CD4-positive, alpha-beta T cell (primary cell): ENCODE data around the gene LIPG. TPM values are rescaled to one million over a fixed set of nuclear protein-coding genes. Genes with fewer than 3 reads are reported as not detected.

ENCODE experiments used
- ATAC-seq: fragments of 200-7000 bp; cut with Tn5 transposase; one replicate; pipeline ENCODE4 v1.10.0; 2022; ENCODE audit warnings: mild to moderate bottlenecking; ENCODE audit not compliant: poor library complexity
- CTCF ChIA-PET: fragments of 350-600 bp; sonication (Branson Sonifier 250); formaldehyde crosslinking; loops from one replicate; lab custom pipeline; 2021; ENCODE audit warnings: antibody characterized with exemption, inconsistent platforms; lab: Charles Lee
- POLR2A ChIA-PET: fragments of 350-600 bp; sonication (Branson Sonifier 250); formaldehyde crosslinking; loops from one replicate; lab custom pipeline; 2021; ENCODE audit warnings: antibody characterized with exemption, inconsistent platforms; lab: Charles Lee
- DNase-seq, 14 experiments: peaks; one replicate each; pipeline ENCODE4 v3.0.0-alpha.2; 2013 to 2020; ENCODE audit warnings: mixed read lengths in 2 of 14
- H3K27ac ChIP-seq, 2 donors: one replicate each; pipeline versions ENCODE4 v1.5.1 to v1.7.0; 2013; ENCODE audit warnings: low read length in 2 of 2, low read depth in 1 of 2, mild to moderate bottlenecking in 1 of 2
- H3K27me3 ChIP-seq, 2 experiments: 1 replicate in 1 of 2; 2 replicates in 1 of 2; pipeline versions ENCODE4 v1.6.1 to v1.7.0; 2013; ENCODE audit warnings: low read length in 2 of 2, control low read depth in 1 of 2, mild to moderate bottlenecking in 1 of 2, moderate library complexity in 1 of 2; ENCODE audit not compliant: insufficient read depth in 2 of 2, control insufficient read depth in 1 of 2
- H3K36me3 ChIP-seq: one replicate; pipeline ENCODE4 v1.6.1; 2013; ENCODE audit warnings: low read length, control low read depth; ENCODE audit not compliant: insufficient read depth
- H3K4me1 ChIP-seq: one replicate; pipeline ENCODE4 v1.6.1; 2013; ENCODE audit warnings: low read length, control low read depth; ENCODE audit not compliant: insufficient read depth
- H3K4me3 ChIP-seq: one replicate; pipeline ENCODE4 v1.5.1; 2013; ENCODE audit warnings: mild to moderate bottlenecking, low read length, moderate library complexity
- H3K9me3 ChIP-seq, 2 experiments: 1 replicate in 1 of 2; 2 replicates in 1 of 2; pipeline versions ENCODE4 v1.6.1 to v1.7.0; 2013; ENCODE audit warnings: low read length in 2 of 2, mild to moderate bottlenecking in 2 of 2, control low read depth in 1 of 2, moderate library complexity in 1 of 2; ENCODE audit not compliant: control insufficient read depth in 1 of 2, insufficient read depth in 1 of 2
- H3K27ac Mint-ChIP-seq: one replicate; pipeline ENCODE4 v1.8.0; 2020; ENCODE audit warnings: mixed read lengths
- H3K27me3 Mint-ChIP-seq: one replicate; pipeline ENCODE4 v1.8.0; 2021; ENCODE audit warnings: mixed read lengths
- H3K36me3 Mint-ChIP-seq: one replicate; pipeline ENCODE4 v1.8.0; 2021; ENCODE audit warnings: low read depth, mixed read lengths
- H3K4me1 Mint-ChIP-seq: one replicate; pipeline ENCODE4 v1.8.0; 2021; ENCODE audit warnings: low read depth, mixed read lengths
- H3K4me3 Mint-ChIP-seq: one replicate; pipeline ENCODE4 v1.8.0; 2020; ENCODE audit warnings: mild to moderate bottlenecking, mixed read lengths
- H3K9me3 Mint-ChIP-seq: one replicate; pipeline ENCODE4 v1.8.0; 2020; ENCODE audit warnings: mixed read lengths
- CTCF ChIP-seq: fragments of 200-600 bp; IDR thresholded peaks from one replicate; pipeline ENCODE4 v1.8.0; 2022; ENCODE audit warnings: antibody characterized with exemption, mild to moderate bottlenecking
- intact Hi-C, 2 experiments: fragments of 100-400 bp; cut with DNase I in 1 of 2; cut with micrococcal nuclease in 1 of 2; formaldehyde crosslinking; loops; one replicate each; pipeline versions ENCODE4 v1.15.1 to v1.9.0; 2023 to 2025; cut with DNase I, micrococcal nuclease
- total RNA-seq, 174 experiments: library from RNA in 2 of 174; stranded (reverse) in 2 of 174; gene quantifications; one replicate each; pipeline ENCODE4 v1.2.3 and lab custom pipeline; 2021 to 2026

LIPG gene
- total RNA-seq, 2 experiments from 2014 or later: not detected

GRCh38 chr18:49632588-49632987 lies 70.7 kb downstream of the LIPG start:
- Mint-ChIP-seq H3K4me3 (no peak overlapping the region), H3K36me3 (no peaks in the 10 kb centered on the region), H3K27me3 (peaks cover 2% of the 10 kb centered on the region), H3K4me1 (no peaks in the 10 kb centered on the region), H3K27ac (no peak overlapping the region), H3K9me3 (no peaks in the 10 kb centered on the region)
- H3K36me3 ChIP-seq: no peaks in the 10 kb centered on the region
- H3K4me3 ChIP-seq: no peak overlapping the region
- ChIA-PET CTCF (interaction anchor here (0.6 kb wide), 1 partner anchor 11 kb away, joined by 3 read pairs; no protein-coding TSS in a partner anchor), POLR2A (no interaction called here)
- DNase-seq: no peak
- no peak for ATAC-seq
- intact Hi-C loops: no loop called here
- no peaks in the 10 kb centered on the region for H3K9me3 ChIP-seq
- no peak for TF ChIP-seq CTCF
- peaks cover 0 to 3% of the 10 kb centered on the region in 2 experiments for H3K27me3 ChIP-seq
- H3K4me1 ChIP-seq: no peaks in the 10 kb centered on the region
- H3K27ac ChIP-seq: no peak overlapping the region

GRCh38 chr18:49638209-49638785 lies 76.4 kb downstream of the LIPG start:
- no peaks in the 10 kb centered on the region for H3K4me1 Mint-ChIP-seq
- H3K27me3 Mint-ChIP-seq: peaks cover 11% of the 10 kb centered on the region
- no peaks in the 10 kb centered on the region for H3K27me3 ChIP-seq
- no peaks in the 10 kb centered on the region for H3K36me3 Mint-ChIP-seq
- H3K4me1 ChIP-seq: no peaks in the 10 kb centered on the region
- no peak overlapping the region for H3K4me3 Mint-ChIP-seq
- no peak overlapping the region for H3K27ac ChIP-seq
- POLR2A ChIA-PET: no interaction called here
- no peaks in the 10 kb centered on the region for H3K36me3 ChIP-seq
- intact Hi-C loops: no loop called here
- no peak overlapping the region for H3K4me3 ChIP-seq
- H3K27ac Mint-ChIP-seq: no peak overlapping the region
- no peak for ATAC-seq
- CTCF ChIA-PET: no interaction called here
- H3K9me3 Mint-ChIP-seq: no peaks in the 10 kb centered on the region
- no peak for TF ChIP-seq CTCF
- no peak for DNase-seq
- no peaks in the 10 kb centered on the region for H3K9me3 ChIP-seq

GRCh38 chr18:49638891-49639557 lies 77.2 kb downstream of the LIPG start:
- Mint-ChIP-seq H3K27me3 (peaks cover 11% of the 10 kb centered on the region), H3K27ac (no peak overlapping the region), H3K4me3 (no peak overlapping the region), H3K4me1 (no peaks in the 10 kb centered on the region), H3K36me3 (no peaks in the 10 kb centered on the region), H3K9me3 (no peaks in the 10 kb centered on the region)
- intact Hi-C loops: no loop called here
- Histone ChIP-seq H3K36me3 (no peaks in the 10 kb centered on the region), H3K27me3 (no peaks in the 10 kb centered on the region), H3K9me3 (no peaks in the 10 kb centered on the region), H3K4me3 (no peak overlapping the region), H3K27ac (no peak overlapping the region), H3K4me1 (no peaks in the 10 kb centered on the region)
- TF ChIP-seq CTCF: no peak
- ATAC-seq (no peak), DNase-seq (no peak)
- ChIA-PET CTCF (no interaction called here), POLR2A (no interaction called here)
